ENCODE data around the gene CACNA1I.

Gene CACNA1I

DNA sequence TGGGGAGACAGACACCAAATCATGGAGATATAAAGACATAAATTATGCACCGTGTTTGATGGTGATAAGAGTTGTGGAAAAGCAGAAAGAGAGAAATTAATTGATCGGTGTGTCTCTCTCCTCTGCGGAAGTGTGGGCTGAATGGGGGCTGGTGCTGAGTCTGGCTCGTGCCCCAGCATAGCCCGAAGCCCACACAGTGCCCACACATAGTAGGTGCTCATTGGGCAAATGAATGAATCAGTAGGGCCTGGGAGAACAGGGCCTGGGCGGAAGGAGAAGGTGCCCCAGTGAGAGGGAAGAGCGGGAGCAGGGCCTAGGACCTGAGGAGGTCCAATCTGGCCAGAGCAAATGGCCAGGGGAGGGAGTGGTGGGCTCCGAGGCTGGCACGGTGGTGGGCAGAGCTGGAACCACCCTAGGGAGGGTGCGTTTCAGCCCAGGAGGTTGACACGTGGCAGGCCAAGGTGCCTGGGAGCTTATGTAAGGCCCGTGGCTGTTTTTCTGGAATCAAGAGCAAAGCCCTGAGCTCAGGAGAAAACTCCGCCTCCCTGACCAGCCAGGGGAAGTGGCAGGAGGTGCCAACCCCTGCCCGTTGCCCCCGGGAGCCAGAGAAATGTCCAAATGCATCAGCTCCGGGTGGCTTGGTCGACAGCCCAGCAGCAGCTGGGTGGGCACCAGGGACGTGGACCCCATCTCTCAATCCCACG lies 2.1 kb upstream of the CACNA1I start:
- DNase-seq (ENCODE audit: low read depth in 2 of 2), result no peak

DNA sequence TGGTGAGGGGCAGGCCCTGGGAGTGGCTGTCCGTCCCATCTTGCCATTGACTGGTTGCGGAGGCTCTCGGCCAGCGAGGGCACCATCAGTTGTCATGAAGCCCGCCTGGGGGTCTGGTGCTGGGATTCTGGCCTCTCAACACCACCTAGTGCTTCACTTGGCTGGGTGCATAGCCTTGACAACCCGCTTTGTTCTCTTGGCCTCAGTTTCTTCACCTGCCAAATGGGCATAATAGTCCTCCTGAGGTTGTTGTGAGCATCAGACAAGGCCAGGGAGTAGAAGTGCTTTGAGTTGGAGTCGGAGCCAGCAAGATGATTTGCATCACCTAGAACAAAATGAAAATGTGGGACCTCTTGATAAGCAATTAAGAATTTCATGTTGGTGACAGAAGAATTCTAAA lies 1.5 kb upstream of the CACNA1I start:
- no peak for DNase-seq (ENCODE audit: low read depth in 2 of 2)

DNA sequence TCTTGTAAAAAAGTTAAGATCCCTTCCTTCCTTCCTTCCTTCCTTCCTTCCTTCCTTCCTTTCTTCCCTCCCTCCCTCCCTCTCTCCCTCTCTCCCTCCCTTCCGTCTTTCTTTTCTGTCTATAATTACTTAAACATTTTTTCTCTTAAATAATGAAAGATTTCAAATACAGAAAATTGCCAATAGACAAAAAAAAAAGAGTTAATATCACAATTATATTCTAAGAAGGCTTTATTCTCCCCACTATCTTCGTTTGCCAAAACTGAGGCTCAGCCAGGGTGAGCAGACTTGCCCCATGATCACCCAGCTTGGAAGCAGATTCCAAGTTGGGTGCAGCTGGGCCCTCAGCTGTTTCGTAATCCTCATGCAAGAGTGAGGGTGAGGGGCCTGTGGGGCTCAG lies 327 bp upstream of the CACNA1I start:
- no peak for DNase-seq (ENCODE audit: low read depth in 2 of 2)

DNA sequence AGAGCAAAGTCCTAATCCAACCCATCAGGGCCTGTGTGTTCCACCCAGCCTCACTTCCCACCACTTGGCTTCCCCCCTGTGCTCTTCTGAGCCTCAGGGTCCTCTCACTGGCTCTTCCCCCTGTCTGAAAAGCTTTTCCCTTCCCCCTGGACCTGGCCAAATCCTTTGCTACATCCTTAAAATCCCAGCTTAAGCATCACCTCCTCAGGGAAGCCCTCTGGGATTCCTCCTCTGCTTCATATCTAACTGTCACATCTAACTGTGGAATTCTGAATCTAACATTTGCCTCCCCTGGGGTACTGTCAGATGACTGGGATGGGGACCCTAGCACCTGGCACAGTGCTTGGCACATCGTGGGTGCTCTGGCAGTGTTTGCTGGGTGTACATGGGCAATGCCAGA lies 985 bp downstream of the CACNA1I start:
- no peak for DNase-seq (ENCODE audit: low read depth in 2 of 2)

DNA sequence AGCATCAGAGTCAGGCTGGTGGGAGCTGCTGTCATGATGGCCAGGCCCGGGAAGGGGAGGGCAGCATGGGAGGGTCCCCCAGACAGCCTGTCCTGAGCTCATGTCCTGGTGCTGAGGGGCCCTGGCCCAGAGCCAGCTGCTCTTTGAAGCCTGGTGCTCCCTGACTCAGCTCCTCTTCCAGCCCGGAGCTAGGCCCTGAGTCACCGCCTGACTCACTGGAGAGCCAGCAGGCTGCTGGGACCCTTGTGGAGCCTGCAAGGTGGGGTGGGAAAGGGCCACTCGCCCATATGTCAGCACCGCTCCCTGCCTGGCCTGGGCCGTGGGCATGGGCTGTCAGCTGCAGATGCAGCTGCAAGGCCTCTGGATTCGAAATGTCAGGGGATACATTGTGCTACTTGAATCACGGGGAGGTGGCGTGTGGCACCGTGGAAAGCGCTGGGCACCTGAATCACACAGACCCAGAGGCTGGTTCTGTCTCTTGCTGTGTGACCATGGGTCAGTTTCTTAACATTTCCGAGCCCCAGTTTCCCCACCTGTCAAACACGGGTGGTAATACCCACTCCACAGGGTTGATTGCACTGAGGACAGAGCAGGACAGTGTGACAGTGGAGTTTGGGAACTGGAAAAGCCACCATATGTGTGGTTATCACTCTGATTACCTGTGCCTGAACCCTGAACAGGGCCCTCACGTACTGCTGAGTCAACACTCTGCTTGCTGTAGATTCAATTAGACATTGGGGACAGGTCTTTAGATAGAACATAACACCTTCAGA lies 4.4 kb downstream of the CACNA1I start:
- DNase-seq (ENCODE audit: low read depth in 2 of 2), result peak; percentile 65 to 67

DNA sequence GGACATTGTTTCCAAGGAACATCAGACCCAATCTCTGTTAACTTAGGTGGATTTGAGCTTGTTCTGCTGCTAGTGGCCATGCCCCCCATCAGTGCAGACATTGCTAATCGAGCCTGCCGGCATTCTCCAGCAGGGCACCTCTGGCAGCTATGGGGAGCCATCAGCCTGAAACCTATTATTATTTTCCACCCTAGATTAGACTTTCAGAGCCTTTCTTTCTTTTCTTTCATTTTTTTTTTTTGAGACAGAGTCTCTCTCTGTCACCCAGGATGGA lies 4.9 kb downstream of the CACNA1I start:
- DNase-seq (ENCODE audit: low read depth in 2 of 2), result no peak

DNA sequence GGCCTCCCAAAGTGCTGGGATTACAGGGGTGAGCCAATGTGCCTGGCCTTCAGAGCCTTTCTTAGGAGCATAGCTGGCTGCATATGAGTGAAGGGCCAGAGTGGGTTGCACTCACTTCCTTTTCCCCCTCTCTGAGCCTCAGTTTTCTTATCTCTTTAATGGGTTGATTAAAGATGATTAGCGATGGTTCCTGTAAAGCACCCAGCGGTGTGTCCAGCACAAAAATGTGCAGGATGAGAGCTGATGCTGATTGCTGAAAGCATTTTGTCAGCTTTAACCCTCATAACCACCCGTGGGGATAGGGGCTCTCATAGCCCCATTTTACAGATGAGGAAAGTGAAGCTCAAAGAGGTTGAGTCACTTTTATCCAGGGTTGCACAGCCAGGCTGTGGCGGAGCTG lies 5.5 kb downstream of the CACNA1I start:
- no peak for DNase-seq (ENCODE audit: low read depth in 2 of 2)

DNA sequence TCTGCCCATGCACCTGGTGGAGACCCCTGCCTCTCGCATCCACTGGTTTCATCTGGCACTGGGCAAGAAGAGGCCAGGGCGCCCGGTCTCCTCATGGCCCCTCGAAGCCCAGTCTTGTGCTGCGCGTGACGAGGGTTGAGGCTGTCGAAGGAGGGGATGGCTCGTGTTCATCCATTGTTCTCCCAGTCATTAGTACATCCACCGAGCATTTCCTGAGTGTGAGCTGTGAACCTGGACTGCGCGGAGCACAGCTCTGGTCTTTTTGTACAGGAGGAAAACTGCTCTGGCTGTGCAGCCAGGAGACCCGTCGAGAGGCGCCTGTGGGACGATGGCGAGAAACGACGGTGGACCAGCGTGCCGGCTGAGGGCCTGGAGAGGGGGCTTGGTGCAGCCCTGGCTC lies 6.8 kb downstream of the CACNA1I start:
- no peak for DNase-seq (ENCODE audit: low read depth in 2 of 2)

DNA sequence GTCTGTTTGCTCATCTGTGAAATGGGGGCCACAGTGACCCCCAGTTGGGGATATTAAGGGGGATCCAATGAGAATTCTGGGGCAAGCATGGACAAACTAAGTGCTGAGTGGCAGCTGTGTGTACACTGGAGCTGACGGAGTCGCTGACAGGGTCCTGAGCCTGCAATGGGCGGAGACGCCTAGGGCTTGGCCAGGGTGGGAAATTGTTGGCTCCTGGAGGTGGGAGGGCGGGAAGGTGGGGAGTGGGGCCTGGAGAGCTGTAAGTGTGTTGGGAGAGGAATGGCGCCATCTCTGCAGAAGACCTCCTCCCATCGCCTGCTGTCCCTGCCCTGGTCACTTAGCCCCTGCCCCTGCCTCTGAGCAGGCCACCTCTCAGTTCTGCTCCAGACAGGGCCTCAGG lies 7.3 kb downstream of the CACNA1I start:
- DNase-seq (ENCODE audit: low read depth in 2 of 2), result no peak

DNA sequence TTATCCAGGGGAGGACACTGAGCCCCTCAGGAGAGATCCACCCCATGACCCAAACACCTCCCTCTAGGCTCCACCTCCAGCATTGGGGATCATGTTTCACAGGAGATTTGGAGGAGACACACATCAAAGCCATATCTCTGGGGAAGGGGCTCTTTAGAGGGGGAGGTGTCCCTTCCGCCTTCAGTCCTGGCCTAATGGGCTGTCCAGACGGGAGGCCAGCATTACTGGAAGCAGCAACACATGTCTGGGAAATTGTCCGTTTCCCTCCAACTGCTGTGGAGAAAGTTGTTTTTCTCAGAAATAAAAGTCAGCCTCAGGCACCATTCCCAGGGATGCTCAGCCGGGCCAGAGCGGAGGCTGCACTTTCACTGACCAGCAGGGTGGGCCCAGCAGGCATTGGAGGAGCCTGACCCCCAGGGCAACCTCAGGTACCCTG lies 9.5 kb downstream of the CACNA1I start:
- no peak for DNase-seq (ENCODE audit: low read depth in 2 of 2)

DNA sequence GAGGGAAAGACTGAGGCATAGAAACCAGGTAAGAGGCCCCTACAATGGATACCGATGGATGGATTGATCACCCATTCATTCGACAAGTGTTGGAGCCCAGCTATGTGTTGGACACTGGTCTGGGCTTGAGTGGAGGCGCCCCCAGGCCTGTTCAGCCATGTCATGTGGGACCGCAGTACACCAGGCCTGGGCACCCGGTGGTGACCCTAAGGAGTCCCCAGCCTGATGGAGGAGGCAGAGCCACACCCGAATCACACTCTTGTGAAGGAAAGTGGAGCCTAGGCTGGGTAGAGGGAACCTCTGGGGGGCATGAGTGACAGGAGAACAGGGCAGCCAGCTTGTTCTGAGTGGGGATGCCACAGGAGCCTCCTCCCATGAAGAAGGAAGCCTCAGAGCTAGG lies 10.2 kb downstream of the CACNA1I start:
- DNase-seq (ENCODE audit: low read depth in 2 of 2), result no peak

DNA sequence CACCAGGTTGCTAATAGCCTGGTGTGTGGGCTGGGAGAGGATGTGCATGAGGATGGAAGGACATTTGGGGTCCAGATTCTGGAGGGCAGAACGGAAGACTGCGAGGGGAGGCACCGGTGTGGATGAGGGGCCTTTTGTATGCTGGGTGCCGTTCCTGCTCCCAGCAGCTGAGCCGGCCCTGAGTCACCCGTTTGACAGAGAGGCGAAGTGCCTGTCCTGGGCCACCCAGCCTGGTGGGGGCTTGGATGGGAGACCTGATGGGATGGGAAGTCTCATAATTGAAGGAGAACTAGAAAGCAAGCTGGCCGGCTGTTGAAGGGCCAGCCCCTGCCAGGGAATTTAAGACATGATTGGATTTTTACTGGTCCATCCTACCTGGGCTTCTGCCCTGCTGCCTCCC lies 10.8 kb downstream of the CACNA1I start:
- no peak for DNase-seq (ENCODE audit: low read depth in 2 of 2)

DNA sequence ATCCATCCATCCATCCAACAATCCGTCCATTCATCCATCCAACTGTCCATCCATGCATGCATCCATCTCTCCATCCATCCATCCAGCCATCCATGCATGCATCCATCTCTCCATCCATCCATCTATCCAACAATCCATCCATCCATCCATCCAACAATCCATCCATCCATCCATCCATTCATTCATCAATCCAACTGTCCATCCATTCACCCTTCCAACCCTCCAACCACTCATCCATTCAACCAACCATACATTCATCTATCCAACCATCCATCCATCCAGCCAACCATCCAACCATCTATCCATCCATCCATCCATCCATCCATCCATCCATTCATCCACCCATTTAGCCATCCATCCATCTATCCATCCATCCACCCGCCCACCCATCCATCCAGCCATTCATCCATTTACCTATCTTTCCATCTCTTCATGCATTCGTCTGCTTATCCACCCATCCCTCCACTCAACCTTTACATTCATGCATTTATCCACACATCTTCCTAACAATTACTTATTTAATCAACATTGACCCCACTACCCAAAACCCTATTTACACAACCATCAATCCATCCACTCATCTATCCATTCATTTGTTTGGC lies 12.6 kb downstream of the CACNA1I start:
- no peak for DNase-seq (ENCODE audit: low read depth in 2 of 2)

DNA sequence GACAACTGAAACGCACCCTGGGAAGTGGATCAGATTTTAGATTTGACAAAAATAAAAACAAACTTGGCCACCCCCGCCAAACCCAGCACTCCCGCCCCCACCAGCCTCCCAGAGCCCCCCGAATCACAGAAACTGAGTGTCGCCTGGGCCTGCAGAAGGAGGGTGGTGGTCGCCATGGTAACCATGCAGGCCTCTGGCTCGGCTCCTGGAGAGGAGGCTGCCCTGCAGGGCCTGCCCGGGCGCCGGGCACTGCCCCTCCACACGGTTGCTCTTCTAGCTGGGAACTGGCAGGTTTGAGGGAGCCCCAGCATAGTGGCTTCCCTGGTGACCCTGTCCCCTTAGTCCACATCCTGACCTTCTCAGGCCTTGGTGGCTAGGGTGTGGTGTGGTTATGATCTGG lies 19.3 kb downstream of the CACNA1I start:
- DNase-seq (ENCODE audit: low read depth in 2 of 2), result no peak

DNA sequence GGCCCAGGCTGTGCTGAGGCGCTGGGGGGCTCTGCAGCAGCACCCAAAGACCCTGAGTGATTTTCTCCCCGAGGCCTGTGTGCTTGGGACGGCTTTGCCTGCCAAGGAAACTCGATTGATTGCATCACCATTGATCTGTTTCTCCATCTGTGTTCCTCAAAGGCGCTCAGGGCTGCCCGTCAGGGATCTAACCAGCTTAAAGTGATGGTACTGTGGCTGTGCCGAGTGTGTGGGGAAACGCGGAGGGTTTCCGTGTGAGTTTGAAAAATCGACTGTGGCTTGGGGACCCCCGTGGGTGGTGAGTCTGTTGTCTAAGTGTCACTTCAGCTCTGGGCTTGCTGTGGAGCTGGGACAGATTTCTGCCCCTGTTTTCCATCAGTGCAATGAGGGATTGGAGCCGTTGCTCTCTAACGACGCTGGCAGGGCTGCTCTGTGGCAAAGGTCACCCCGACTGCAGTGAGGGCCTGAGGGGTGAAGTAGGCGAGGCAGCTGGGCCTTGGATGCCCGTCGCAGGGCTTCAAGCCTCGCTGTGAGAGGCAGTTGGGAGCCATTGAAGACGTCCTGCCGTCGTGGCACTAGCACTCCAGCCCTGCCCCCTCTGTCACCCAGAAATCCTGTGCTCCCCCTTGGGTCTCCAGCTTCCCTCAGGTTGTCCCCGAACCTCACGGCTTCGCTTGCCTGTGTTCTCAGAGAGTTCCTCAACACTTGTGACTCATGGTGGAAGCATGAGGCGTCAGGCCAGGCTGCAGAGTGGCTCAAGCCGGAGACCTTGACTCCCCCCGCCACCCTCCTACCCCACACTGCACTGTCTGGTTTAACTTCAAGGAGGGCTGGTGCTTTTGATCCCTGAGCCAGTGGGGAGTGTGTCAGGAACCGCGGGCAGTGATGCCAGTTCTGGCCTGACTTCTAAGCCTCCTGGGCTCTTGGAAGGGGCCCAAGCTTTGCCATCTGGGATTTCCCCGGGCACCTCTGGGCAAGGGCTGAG lies 21.8 kb downstream of the CACNA1I start:
- DNase-seq (ENCODE audit: low read depth in 2 of 2), result peak; percentile 16 to 29

DNA sequence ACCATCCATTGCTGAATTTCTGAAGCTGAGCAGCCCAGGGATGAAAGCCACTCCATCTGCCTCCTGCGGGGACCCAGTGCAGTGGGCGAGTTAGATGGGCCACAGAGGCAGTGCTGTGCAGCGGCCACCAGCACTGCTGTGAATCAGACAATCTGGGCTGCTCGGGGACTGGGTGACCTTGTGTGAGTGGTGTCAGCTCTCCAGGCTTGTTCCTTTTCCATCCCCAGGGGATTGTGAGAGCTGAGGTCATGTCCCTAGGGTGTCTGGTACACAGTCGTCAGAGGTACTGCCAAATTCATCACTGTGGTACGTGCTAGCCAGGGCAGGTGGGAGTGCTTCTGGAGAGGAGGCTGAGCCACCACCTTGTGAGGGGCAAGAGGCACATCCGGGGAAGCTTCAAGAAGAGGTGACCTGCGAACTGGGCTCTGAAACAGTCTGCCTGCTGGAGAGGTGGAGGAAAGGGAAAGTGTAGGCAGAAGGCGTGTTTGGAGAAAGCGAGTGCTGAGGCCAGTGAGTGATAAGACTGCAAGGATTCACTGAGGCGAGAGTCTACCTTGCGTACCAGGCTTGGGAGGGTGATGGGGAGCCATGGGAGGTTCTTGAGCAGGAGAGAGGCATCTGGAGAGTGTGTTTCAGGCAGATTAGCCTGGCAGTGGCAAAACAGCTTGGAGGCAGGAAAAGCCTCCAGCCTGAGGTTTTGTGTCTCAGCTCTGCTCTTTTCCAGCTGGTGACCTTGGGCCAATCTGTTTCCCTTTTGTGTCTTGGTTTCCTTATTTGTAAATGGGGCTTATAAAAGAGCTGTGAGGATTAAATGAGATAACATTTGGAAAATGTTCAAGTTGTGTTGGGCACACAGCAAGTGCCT lies 22.7 kb downstream of the CACNA1I start:
- DNase-seq (ENCODE audit: low read depth in 2 of 2), result no peak

DNA sequence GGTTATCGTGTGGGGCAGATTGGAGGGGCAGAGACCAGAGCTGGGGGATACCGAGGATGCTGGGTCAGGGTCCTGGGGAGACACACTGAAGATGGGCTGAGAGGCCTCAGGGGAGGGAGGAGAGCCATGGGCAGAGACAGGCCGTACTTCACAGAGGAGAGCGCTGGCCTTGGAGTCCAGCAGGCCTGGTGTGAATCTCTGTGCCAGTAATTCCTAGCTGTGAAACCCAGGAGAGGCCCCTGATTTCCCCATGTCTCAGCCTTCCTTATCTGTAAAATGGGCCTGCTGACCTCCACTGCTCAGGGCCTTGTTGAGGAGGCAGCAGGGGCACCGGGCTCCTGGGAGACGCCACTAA lies 23.4 kb downstream of the CACNA1I start:
- DNase-seq (ENCODE audit: low read depth in 2 of 2), result no peak

DNA sequence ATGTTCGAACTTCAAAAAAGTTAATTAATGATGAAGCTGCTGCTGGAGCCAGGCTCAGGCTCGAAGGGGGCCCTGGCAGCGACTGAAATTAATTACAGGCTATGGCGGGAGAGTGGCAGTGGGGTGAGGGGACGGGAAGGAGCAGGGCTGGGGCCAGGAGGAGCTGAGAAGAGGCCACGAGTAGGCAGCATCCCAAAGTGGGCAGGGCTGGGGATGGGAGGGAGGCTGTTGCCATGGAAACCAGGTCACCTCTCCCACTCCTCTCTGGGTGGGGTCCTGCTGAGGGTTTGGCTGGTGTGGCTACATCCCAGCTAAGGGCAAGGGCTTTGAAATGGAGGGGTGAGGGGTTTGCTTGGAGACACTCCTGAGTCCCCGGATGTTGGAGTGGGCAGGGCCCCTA lies 23.9 kb downstream of the CACNA1I start:
- DNase-seq (ENCODE audit: low read depth in 2 of 2), result no peak

DNA sequence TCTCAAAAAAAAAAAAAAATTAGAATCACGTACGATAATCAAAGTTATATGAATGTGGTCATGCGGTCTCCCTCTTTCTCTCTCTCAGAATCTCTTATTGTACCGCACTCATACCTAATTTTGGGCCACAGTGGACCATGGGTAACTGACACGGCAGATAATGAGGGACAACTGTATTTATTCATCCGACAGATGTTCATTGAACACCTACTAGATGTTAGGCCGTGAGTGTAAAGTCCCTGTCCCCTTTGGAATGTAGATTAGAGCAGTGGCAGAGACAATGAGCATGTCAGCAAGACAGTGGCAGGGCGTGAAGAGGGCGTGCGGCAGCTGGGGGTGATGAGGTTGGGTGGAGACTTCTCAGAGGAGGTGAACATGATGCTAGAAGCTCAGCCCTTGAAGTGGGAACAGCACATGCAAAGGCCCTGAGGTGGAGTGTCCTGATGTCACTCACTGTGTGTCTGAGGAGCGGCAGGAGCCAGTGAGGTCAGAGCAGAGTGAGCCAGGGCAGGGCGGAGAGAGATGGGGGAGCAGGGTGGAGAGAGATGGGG lies 25.1 kb downstream of the CACNA1I start:
- no peak for DNase-seq (ENCODE audit: low read depth in 2 of 2)

DNA sequence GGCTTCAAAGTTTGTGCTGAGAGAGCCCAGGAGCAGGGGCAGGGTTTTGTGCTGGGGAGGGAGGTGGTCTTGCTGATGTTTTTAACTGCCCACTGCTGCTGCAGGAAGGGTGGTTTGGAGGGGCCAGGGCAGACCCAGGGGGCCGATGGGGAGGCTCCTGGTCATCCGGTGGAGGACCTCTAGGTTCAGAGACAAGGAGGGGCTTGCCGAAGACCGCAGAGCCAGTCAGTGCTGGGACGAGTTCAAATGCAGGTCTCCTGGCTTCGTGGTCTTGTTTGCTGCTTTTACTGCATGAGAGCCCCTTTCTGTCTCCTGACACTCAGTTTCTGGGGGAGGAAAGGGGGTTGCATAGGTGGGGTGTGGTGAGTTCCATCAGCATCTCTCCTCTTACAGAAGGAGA lies 26.0 kb downstream of the CACNA1I start:
- DNase-seq (ENCODE audit: low read depth in 2 of 2), result no peak

Measured in fibroblast of skin of left quadriceps (primary cell).